ACC112 (cell line): ENCODE results near the gene GRM8.

Source experiments
- H2AFZ ChIP-seq: fragments of 200-600 bp; sonication (generic); one replicate; pipeline ENCODE4 v1.6.0; 2017; ENCODE audit warnings: antibody characterized with exemption, low read length; ENCODE audit not compliant: unreplicated experiment
- H3K27ac ChIP-seq: fragments of 200-600 bp; sonication (generic); 2 replicates; pipeline ENCODE4 v1.5.1; 2014; ENCODE audit warnings: low read depth, mild to moderate bottlenecking, antibody characterized with exemption, low read length, moderate library complexity
- H3K27me3 ChIP-seq: fragments of 200-600 bp; sonication (generic); 2 replicates; pipeline ENCODE4 v1.6.1; 2014; ENCODE audit warnings: mild to moderate bottlenecking, antibody characterized with exemption, low read length, moderate library complexity, mixed read lengths; ENCODE audit not compliant: insufficient read depth
- H3K36me3 ChIP-seq: fragments of 200-600 bp; sonication (generic); 2 replicates; pipeline ENCODE4 v1.6.1; 2016; ENCODE audit warnings: mild to moderate bottlenecking, antibody characterized with exemption, low read length, moderate library complexity, mixed read lengths; ENCODE audit not compliant: insufficient read depth
- H3K4me1 ChIP-seq: fragments of 200-600 bp; sonication (generic); one replicate; pipeline ENCODE4 v1.6.1; 2016; ENCODE audit warnings: low read length, mixed read lengths; ENCODE audit not compliant: insufficient read depth, unreplicated experiment, control insufficient read depth
- H3K4me3 ChIP-seq: fragments of 200-600 bp; sonication (generic); 2 replicates; pipeline ENCODE4 v1.5.1; 2014; ENCODE audit warnings: mild to moderate bottlenecking, low read depth, low read length
- H3K79me2 ChIP-seq: fragments of 200-600 bp; sonication (generic); one replicate; pipeline ENCODE4 v1.6.0; 2016; ENCODE audit warnings: low read length; ENCODE audit not compliant: control insufficient read depth, unreplicated experiment, insufficient read depth

The GRM8 gene

DNA sequence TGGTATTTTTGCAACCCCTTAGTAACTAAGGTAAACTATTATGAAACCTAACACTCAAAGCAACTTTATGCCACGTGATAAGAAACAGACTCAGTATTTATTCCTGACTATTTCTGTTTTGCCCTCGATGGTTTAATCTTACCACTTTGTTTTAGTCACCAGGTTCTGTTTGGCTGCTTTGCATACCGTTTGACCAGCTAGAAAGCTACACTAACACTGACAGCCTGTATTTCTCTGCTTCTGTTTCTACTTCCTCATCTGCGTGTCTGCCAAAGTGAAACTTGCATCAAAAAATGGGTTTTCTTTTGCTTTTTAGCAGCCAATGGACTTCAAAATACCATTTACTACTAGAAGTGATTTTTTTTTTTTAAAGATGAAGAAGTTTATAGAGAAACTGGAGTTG is 802.5 kb downstream of the GRM8 start:
- Histone ChIP-seq H3K4me1 (no peaks in the 10 kb centered on the region), H3K79me2 (no peaks in the 10 kb centered on the region), H2AFZ (no peak overlapping the region), H3K27ac (no peak overlapping the region), H3K4me3 (no peak overlapping the region), H3K27me3 (no peaks in the 10 kb centered on the region), H3K36me3 (no peaks in the 10 kb centered on the region)

DNA sequence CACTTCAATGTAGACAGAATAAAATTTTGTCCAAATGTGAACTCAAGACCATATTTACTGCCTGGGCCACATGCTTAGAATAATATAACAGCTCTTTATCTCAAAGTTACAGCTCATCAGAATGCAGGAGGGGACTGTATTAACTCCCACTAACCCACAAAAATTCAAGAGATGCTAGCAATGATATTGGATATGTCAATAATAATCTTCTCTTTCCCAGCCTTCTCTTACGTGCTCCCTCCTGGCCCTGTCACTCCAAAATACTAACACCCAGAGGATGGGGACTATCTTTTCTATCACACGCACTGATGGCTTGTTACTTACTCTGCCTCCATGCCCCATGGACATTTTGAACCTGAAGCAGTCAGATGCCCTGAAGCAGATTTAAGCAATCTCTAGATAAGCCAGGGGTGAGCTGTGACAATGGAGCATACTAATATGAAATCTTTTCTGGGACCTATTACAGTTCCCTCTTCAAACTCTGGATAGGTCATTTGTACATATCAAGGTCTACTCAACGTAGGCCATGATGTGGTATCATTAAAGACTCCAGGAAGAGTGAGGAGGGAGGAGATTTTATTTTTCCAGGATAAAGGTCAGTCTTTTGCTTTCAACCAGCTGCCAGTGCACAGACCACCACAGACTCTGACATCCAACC is 803.0 kb downstream of the GRM8 start:
- H3K36me3 ChIP-seq, result no peaks in the 10 kb centered on the region
- no peaks in the 10 kb centered on the region for H3K27me3 ChIP-seq
- no peaks in the 10 kb centered on the region for H3K4me1 ChIP-seq
- no peak overlapping the region for H3K27ac ChIP-seq
- no peaks in the 10 kb centered on the region for H3K79me2 ChIP-seq
- no peak overlapping the region for H2AFZ ChIP-seq
- no peak overlapping the region for H3K4me3 ChIP-seq

DNA sequence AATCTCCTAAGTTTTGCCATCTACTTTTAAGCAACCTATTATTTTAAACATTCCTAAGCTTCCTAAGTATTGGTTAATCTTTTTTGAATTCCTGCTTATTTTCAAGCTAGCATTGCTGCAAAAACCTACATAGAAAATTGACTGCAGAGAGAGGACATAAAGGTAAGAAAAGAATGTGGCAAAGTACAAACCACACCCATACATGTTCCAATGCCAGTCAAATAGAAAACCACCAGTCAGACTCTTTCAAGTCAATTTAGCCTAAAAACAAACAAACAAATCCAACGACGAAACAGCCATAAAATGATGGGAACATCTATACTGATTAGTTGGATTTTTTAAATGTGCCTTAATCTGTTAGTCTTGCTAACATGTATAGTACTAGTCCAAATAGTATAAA is 804.8 kb downstream of the GRM8 start:
- H3K36me3 ChIP-seq, result no peaks in the 10 kb centered on the region
- H3K79me2 ChIP-seq, result no peaks in the 10 kb centered on the region
- H3K4me3 ChIP-seq, result no peak overlapping the region
- H3K27me3 ChIP-seq, result no peaks in the 10 kb centered on the region
- H2AFZ ChIP-seq, result no peak overlapping the region
- H3K4me1 ChIP-seq, result no peaks in the 10 kb centered on the region
- H3K27ac ChIP-seq, result no peak overlapping the region

DNA sequence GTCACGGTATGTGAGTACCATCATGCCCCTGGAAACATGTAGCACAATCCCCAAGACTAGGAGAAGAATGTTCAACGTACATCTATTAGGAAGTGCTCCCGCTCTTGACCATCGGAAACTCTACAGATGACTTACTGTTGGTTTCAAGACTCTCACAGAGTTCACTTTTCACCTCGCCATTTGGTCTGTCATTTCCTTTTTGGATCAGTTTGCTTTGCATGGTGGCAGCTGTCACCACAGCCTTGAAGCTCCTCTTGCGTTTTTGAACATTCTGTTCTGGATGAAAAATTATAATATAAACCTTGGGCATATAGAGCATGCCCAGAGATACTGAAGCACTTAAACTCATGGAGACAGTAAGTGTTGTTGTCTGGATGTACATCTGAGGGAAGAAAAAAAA is 806.8 kb downstream of the GRM8 start:
- Histone ChIP-seq H3K4me3 (no peak overlapping the region), H3K36me3 (no peaks in the 10 kb centered on the region), H3K79me2 (no peaks in the 10 kb centered on the region), H3K27me3 (no peaks in the 10 kb centered on the region), H2AFZ (no peak overlapping the region), H3K4me1 (no peaks in the 10 kb centered on the region), H3K27ac (no peak overlapping the region)

DNA sequence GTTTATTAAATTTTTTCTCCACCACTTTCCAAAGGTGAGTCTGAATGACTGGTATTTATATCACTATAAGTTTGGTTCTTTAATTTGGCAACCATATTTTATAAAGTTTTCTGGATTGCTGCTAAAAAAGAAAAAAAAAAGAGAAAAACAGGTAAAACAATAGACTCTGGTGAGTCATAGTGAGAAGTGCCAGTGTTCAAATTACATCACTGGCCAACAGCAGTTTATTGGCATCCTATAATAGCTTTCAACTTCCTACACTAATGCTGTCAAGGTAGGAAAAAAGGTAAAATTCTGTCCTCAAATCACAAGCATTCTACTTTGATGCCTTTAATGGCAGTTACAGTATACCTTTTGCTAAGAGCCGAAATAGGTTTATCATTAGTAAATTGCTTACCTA is 808.8 kb downstream of the GRM8 start:
- Histone ChIP-seq H3K4me3 (no peak overlapping the region), H3K79me2 (no peaks in the 10 kb centered on the region), H3K27ac (no peak overlapping the region), H3K36me3 (no peaks in the 10 kb centered on the region), H3K4me1 (no peaks in the 10 kb centered on the region), H2AFZ (no peak overlapping the region), H3K27me3 (no peaks in the 10 kb centered on the region)

DNA sequence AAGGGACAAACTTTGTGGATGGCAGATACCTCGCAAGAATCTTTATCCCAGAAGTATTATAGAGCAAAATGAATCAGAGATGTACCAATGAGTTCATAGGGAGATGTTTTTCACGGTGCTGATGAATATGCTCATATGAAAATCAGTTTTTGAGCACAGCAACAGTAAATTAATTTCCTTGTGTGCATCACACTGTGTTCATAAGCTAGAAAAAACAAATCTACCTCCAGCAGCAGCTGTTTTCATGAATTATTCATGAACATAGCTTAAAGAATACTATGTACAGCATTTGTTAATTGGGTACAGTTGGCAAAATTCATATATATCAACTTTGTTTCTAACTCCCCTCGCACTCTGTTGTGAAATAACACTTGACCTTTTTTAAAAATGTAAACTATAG is 809.8 kb downstream of the GRM8 start:
- no peak overlapping the region for H3K27ac ChIP-seq
- no peak overlapping the region for H3K4me3 ChIP-seq
- no peaks in the 10 kb centered on the region for H3K27me3 ChIP-seq
- H3K4me1 ChIP-seq, result no peaks in the 10 kb centered on the region
- no peaks in the 10 kb centered on the region for H3K79me2 ChIP-seq
- no peak overlapping the region for H2AFZ ChIP-seq
- no peaks in the 10 kb centered on the region for H3K36me3 ChIP-seq

DNA sequence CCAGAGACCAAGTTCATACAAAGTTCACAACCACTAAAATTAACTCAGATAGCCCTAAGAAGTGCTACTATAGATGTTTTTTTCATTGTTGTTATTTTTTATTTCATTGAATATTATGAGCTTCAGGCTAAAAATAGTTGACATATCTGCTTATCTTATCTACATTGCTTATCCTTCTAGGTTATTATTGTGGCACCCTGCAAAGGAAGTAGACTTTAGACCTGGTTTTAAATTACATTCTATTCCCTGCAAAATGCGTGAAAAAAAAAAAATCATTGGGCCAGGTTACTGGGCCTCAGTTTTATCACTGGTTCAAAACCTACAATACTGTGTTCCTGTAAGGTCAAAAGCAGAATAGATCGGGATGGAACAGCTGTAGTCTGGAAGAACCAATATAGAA is 811.0 kb downstream of the GRM8 start:
- no peak overlapping the region for H3K4me3 ChIP-seq
- no peaks in the 10 kb centered on the region for H3K79me2 ChIP-seq
- no peaks in the 10 kb centered on the region for H3K4me1 ChIP-seq
- no peak overlapping the region for H3K27ac ChIP-seq
- no peak overlapping the region for H2AFZ ChIP-seq
- H3K27me3 ChIP-seq, result no peaks in the 10 kb centered on the region
- no peaks in the 10 kb centered on the region for H3K36me3 ChIP-seq

DNA sequence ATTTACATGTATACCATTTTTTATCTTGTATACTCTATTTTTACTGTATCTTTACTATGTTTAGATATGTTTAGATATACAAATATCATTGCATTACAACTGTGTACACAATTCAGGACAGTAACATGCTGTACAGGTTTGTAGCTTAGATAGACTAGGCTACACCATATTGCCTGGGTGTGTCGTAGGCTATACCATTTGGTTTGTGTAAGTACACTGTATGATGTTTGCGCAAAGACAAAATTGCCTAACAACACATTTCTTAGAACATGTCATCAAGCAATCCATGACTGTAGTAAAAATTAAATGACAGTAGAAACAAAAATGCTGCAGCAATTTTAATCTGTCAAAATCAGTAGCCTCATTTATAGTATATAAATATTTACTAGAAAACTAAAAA is 812.2 kb downstream of the GRM8 start:
- no peak overlapping the region for H2AFZ ChIP-seq
- H3K79me2 ChIP-seq, result no peaks in the 10 kb centered on the region
- H3K27me3 ChIP-seq, result no peaks in the 10 kb centered on the region
- no peak overlapping the region for H3K4me3 ChIP-seq
- H3K4me1 ChIP-seq, result no peaks in the 10 kb centered on the region
- no peak overlapping the region for H3K27ac ChIP-seq
- no peaks in the 10 kb centered on the region for H3K36me3 ChIP-seq

DNA sequence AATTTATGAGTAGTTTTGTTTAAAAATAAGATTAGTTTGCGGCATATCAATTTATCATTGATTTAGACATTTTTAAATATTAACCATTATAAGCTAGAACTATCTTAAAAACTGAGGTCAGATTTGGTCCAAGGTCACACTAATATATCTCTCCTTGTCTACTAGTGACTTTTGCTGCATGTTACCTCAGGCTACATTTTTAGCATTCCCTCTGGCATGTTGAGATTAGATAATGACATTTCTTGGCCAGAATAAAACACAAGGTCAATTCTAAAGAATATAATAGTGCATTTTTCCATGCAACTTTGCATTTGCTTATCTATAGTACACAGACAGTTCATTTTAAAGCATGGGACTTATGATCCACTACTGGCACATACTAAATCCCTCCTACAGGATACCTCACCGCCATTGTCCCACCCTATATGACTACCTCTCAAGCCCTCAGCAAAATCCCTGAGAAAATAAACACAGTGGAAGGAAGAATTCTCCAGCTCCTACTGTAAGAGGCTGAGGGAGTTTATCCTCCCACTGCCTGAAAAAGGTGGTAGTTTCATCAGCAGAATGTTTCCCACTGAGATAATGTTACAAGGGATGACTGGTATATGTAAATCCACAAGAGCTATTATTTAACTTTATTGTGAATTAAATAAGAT is 816.4 kb downstream of the GRM8 start:
- H2AFZ ChIP-seq, result no peak overlapping the region
- no peak overlapping the region for H3K27ac ChIP-seq
- H3K4me1 ChIP-seq, result no peaks in the 10 kb centered on the region
- no peak overlapping the region for H3K4me3 ChIP-seq
- no peaks in the 10 kb centered on the region for H3K36me3 ChIP-seq
- H3K79me2 ChIP-seq, result no peaks in the 10 kb centered on the region
- no peaks in the 10 kb centered on the region for H3K27me3 ChIP-seq

DNA sequence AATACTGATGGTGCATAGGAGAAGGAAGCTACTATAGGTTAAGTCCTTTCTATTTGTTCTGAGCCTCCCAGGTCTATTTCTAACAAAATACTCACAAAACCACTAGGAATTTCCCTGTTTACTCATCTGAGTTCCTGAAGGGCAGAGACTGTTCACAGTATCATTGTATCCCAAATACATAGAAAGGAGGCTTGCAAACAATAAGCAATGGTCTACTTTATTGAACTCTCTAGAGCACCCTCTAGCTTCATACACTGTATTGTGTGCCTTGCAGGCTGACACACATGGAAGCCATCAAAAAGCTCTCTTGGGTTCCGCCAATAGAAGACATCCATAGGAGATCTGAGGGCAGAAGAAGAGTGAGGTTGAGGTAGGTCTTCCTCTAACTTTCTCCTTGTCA is 826.1 kb downstream of the GRM8 start:
- no peaks in the 10 kb centered on the region for H3K27me3 ChIP-seq
- no peak overlapping the region for H3K27ac ChIP-seq
- no peak overlapping the region for H2AFZ ChIP-seq
- H3K4me1 ChIP-seq, result no peaks in the 10 kb centered on the region
- H3K4me3 ChIP-seq, result no peak overlapping the region
- no peaks in the 10 kb centered on the region for H3K79me2 ChIP-seq
- H3K36me3 ChIP-seq, result no peaks in the 10 kb centered on the region

DNA sequence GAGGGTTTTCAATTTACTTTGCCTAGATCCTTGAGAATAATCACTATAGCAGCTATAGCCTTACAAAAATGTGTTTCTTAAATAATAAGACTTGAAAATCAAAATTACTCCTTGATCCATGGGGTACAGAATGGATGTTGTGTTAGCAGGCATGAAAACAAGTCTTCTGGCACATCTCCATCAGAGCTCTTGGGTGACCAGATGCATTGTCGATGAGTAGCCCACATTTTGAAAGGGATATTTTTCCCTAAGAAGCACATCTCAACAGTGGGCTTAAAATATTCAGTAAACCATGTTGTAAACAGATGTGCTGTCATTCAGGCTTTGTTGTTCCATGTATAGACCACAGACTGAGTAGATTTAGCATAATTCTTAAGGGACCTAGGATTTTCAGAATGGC is 827.8 kb downstream of the GRM8 start:
- no peaks in the 10 kb centered on the region for H3K27me3 ChIP-seq
- no peaks in the 10 kb centered on the region for H3K4me1 ChIP-seq
- H3K4me3 ChIP-seq, result no peak overlapping the region
- no peaks in the 10 kb centered on the region for H3K36me3 ChIP-seq
- H3K27ac ChIP-seq, result no peak overlapping the region
- no peak overlapping the region for H2AFZ ChIP-seq
- no peaks in the 10 kb centered on the region for H3K79me2 ChIP-seq
